Stimulated activated CD4-positive, alpha-beta T cell treated with anti-CD3 and anti-CD28 coated beads, Interleukin-1b, Interleukin-23, amount 100 ng/mL, for 48 hours (primary cell): Measurements from ENCODE around the gene GLT1D1.
A peak's percentile ranks its signal among the peaks of the same experiment; 100 is the strongest.
"Not testable (repeated sequence)": the region's sequence is repeated elsewhere in the genome, so short reads cannot be mapped to it uniquely, and the experiment has no call there.

Experiments
- DNase-seq: peaks from one replicate; pipeline ENCODE4 v3.0.0-alpha.2; 2020

Gene GLT1D1

GRCh38 chr12:128852885-128853599, at the start of gene GLT1D1:
Gene GLT1D1 (plus strand): TSS chr12:128853478. CDS start chr12:128853582, 104 bp downstream.
- no peak for DNase-seq

DNA sequence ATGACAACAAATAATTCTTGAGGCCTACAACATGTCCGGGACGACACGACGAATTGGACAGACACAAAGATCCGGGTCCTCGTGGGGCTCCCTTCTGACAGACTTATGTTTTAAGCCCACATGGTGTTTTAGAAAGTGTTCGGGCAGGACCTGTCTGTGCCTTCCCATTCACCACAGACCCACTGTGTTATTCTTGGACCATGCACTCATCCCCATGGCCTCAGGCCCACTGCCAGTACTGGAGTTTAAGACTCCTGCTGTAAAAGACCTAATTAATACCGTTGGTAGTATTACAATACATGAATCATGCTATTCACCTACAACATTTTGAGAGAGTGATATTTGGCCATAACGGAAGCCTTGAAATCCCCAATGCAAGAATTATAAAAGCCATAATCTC, 49.5 kb upstream of the GLT1D1 start:
- no peak for DNase-seq

- no peak for DNase-seq
These were observed 48.5 kb upstream of the GLT1D1 start for GRCh38 chr12:128804762-128805161.

DNA sequence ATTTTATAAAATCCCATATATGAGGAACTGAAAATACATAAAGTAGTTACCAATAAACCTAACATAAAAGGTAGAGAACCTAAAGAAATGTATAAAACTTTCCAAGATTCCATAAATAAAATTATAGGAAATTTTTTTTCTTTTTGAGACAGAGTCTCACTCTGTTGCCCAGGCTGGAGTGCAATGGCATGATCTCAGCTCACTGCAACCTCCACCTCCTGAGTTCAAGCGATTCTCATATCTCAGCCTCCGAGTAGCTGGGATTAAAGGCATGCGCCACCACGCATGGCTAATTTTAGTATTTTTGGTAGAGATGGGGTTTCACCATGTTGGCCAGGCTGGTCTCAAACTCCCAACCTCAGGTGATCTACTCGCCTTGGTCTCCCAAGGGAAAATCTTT, 47.9 kb upstream of the GLT1D1 start:
- DNase-seq, result not testable (repeated sequence)

- DNase-seq, result no peak
These were observed 46.7 kb upstream of the GLT1D1 start for GRCh38 chr12:128806573-128806972.

DNA sequence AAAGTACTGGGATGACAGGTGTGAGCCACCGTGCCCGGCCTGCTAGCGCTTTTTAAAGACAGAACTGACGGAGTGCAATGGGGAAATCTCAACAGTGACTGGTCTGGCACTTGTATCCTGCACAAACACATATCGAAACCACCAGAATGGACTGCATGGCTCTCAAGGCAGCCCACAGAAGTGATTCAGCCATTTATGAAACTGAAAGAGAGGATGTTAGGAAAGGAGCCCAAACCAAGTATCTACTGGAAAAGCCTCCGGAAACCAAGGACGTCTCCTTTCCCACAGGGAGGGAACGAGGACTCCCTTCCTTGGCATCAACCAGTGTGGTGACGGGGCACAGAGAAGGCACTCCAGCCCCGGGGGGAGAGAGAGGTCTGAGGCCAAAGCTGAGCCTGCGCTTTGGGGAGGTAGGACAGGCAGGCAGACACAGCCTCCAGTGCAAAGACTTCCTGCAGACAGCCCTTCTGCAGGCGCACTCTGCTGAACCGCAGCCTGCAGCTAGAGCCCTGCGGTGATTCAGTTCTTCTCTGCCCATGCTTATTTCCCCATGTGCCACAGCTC, 46.0 kb upstream of the GLT1D1 start:
- DNase-seq, result no peak

GRCh38 chr12:128808651-128809050, 44.6 kb upstream of the GLT1D1 start:
- no peak for DNase-seq

DNA sequence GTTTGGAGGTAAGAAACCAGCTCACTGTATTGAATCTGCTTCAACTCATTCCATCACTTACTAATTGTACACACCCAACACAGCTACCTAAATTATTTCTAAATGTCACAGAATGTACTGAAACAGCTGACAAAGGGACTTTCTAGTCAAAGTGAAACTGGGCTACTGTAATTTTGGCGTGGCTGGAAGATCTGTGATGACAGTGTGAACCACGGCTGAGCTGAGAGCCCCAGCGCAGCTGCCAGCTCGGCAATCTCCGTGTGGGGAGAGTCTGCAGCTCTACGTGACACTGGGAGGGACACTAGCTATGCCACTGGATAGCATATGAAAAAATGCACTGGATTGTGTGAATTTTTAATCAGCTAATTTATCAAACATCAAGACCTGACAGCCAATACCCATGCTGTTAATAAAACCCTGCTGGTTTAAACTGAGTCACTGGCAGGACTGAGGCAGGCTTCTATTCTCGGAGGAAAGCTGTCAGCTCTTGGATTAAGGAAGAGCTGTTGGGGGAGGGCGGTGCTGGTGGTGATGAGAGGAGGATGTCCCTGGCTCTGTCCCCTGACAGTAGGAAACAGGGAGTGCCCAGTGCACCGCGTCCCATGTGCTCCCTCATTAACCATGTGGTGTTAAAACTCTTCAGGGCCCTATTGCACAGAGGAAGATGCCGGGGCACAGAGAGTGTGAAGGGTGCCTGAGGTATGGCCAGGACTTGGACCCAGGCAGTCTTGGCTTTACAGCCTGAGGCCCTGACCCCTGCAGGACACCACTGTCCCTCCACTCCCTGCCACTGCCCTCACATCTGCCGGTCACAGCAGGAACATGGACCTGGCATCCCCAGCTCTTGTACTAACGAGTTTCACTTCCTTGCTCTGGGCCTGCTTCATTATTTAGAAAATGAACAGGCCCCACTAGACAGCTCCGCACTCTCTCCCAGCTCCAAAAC, 42.8 kb upstream of the GLT1D1 start:
- peak; percentile 31 for DNase-seq

DNA sequence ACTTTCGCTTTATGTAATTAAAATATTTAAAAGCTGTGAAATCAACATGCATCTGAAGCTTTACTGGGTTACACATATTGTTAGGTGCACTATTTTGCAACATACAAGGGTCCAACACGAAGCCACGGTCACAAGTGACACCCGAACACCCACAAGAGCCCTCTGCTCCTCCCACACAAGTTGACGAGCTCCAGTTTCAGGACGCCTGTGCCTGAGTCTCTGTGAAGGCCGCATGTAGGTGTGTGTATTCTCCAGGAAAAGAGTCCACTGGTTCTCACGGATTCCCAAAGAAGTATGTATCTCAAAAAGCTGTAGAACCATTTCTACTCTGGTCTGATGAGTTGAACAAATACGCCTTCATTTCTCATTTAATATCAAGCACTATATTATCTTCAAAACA, 41.5 kb upstream of the GLT1D1 start:
- DNase-seq, result no peak

- no peak for DNase-seq
These were observed 39.9 kb upstream of the GLT1D1 start for GRCh38 chr12:128813392-128813791.

DNA sequence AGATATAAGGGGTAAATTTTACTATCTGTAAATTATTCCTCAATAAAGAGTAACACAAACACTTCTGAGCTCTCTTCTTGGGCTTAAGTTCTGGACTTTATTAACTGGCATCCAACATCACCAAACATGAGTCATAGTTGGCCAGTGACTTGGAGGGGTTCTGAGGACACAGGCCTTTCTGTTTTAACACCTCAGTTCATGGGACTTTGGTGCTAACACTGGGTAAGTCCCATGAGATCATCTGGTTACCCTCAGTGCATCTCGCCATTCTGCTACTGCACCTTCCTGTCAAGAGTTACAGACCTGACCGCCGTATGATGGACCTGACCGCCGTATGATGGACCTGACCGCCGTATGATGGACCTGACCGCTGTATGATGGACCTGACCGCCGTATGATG, 39.4 kb upstream of the GLT1D1 start:
- DNase-seq, result no peak

GRCh38 chr12:128814411-128815261, 38.6 kb upstream of the GLT1D1 start:
- no peak for DNase-seq

DNA sequence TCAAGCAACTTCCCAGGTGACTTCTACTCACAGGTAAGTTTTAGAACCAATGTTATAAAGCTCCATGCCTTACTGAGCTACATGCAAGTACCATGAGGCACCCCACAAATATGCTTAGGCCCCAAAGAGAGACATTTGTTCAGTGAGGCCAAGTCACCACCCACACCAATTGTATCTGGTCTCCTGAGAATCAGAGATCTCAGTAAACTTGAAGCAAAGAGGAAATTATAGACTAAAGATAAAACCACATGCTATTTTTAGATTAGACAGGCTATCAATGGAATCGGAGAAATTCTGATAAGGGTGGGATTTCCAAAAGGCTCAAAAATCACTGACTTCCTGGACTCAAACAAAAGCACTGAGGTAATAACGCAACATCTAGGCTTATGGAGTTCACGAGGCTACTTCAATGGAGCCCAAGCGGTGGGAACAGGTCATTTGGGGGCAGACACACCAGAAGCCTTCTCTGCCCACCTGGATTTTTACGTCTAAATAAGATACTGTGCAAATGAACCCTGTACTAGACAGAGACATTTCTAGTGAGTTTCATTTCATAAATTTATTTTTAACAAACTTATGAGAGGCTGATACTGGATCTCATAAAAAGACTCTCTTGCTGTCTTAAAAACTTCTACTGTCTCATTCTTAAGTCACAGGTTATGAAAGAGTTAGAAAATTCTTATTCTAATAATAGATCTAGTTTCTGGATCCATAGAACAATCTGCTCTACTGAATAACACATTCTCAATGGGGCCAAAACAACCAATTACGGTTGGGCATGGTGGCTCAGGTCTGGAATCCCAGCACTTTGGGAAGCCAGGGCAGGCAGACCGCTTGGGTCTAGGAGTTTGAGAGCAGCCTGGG, 37.3 kb upstream of the GLT1D1 start:
- no peak for DNase-seq

GRCh38 chr12:128816643-128816920, 36.7 kb upstream of the GLT1D1 start:
- DNase-seq, result no peak

DNA sequence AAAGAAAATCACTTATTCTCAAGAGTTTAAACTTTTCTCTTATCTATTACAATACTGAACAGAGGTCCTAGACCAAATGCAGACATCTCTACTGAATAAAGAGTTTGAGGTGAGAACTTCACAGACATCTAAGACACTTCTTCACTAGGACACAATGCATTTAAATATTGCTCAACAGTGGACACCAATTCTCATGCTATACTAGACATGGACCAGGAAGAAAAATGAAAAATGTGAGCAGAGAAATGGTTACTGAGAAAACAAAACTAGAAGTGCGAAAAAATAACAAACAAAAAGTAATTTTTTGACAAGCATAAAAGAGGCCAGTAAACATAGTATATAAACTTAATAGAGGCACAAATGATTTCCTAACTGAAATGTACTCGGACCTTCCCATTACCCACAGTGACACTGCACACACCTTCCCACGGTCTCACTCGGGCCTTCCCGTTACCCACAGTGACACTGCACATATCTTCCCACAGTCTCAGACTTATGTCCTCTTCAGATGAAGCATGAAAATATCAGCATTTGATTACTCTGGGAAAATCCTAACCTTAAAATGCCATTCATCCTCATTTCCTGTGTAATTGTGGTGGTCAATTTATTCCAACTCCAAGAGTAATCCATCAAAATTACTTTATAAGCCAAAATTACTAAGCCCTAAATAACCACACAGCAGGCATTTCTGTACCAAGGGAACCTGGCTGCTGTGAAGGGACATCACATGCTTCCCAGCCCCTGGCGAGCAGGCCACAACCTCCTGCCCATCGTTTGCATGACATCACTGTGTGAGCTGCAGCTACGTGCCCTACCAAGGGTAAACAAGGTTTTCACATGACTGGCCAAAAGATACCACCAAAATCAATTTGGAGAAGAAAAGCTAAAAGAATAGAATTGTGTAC, 35.9 kb upstream of the GLT1D1 start:
- no peak for DNase-seq

- no peak for DNase-seq
These were observed 34.9 kb upstream of the GLT1D1 start for GRCh38 chr12:128818065-128819022.

GRCh38 chr12:128819293-128820144, 33.8 kb upstream of the GLT1D1 start:
- no peak for DNase-seq

DNA sequence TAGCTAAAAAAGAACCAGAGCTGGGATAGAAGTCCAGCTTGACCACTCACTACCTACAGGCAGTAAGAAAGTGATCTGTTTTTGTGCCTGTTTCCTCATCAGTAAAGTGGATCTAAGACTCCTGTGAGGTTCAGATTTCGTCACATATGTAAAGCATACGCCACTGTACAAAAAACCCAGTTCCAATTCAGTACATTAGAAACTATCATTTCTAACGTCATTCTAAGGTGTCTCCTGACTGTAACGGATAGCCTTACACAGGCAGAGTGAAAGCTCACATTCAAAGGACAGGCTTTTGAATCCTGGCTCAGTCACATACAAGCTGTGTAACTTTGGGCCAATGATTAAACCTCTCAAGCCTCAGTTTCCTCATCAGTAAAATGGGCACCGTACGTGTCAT, 33.0 kb upstream of the GLT1D1 start:
- DNase-seq, result no peak
